ENCODE measurements around the gene DMAC2. TPM values are rescaled to one million over a fixed set of nuclear protein-coding genes. Genes with fewer than 3 reads are reported as not detected.

The DMAC2 gene
- total RNA-seq (2022; extraction: Qiagen RNA extraction; ENCODE audit: low read depth) = 103 to 114 TPM (median 109 TPM) in 5 replicates

GRCh38 chr19:41439441-41440222 is at the start of gene DMAC2:
Gene DMAC2 (minus strand): TSS chr19:41439912. CDS start chr19:41439899, 13 bp downstream.

GRCh38 chr19:41442473-41443355 is 3.0 kb upstream of the DMAC2 start, which contains the start of gene ERICH4:
Gene ERICH4 (plus strand): TSS chr19:41443156. CDS start chr19:41443170, 14 bp downstream.

GRCh38 chr19:41426952-41427646 is 12.6 kb downstream of the DMAC2 start, which contains the start of gene B3GNT8:
Gene B3GNT8 (minus strand): TSS chr19:41427374. CDS start chr19:41426778, 596 bp downstream.

GRCh38 chr19:41397086-41398049 is 42.3 kb downstream of the DMAC2 start, which contains the start of the genes BCKDHA and EXOSC5:
Gene BCKDHA (plus strand): TSS chr19:41397818. CDS start chr19:41397828, 10 bp downstream.
Gene EXOSC5 (minus strand): TSS chr19:41397359. CDS start chr19:41397328, 31 bp downstream.

Other genes with a start within 250 kb of the DMAC2 start
- 16.4 to 27.1 TPM (median 24.1 TPM) in 5 replicates for gene CYP2S1, start 246.7 kb downstream of the DMAC2 start, total RNA-seq (2022; extraction: Qiagen RNA extraction; ENCODE audit: low read depth)
- gene AXL, start 220.7 kb downstream of the DMAC2 start, total RNA-seq (2022; extraction: Qiagen RNA extraction; ENCODE audit: low read depth) = 97.4 to 134 TPM (median 119 TPM) in 5 replicates
- 302 to 342 TPM (median 315 TPM) in 5 replicates for gene HNRNPUL1, start 175.5 kb downstream of the DMAC2 start, total RNA-seq (2022; extraction: Qiagen RNA extraction; ENCODE audit: low read depth)
- gene CCDC97, start 129.7 kb downstream of the DMAC2 start, total RNA-seq (2022; extraction: Qiagen RNA extraction; ENCODE audit: low read depth) = 27.6 to 48.1 TPM (median 43.8 TPM) in 5 replicates
- 110 to 153 TPM (median 149 TPM) in 5 replicates for gene TGFB1, start 86.0 kb downstream of the DMAC2 start, total RNA-seq (2022; extraction: Qiagen RNA extraction; ENCODE audit: low read depth)
- gene B9D2, start 75.8 kb downstream of the DMAC2 start, total RNA-seq (2022; extraction: Qiagen RNA extraction; ENCODE audit: low read depth) = 22.7 to 35.3 TPM (median 29.5 TPM) in 5 replicates
- gene TMEM91, start 63.4 kb downstream of the DMAC2 start, total RNA-seq (2022; extraction: Qiagen RNA extraction; ENCODE audit: low read depth) = 2.5 to 5.4 TPM (median 4.8 TPM) in 5 replicates
- 64.5 to 99.5 TPM (median 88.6 TPM) in 5 replicates for gene EXOSC5, start 42.6 kb downstream of the DMAC2 start, total RNA-seq (2022; extraction: Qiagen RNA extraction; ENCODE audit: low read depth)
- 36.9 to 45.2 TPM (median 40.6 TPM) in 5 replicates for gene BCKDHA, start 42.1 kb downstream of the DMAC2 start, total RNA-seq (2022; extraction: Qiagen RNA extraction; ENCODE audit: low read depth)
- 0.08 to 0.14 TPM (median 0.12 TPM) in 3 of 5 replicates, not detected in the others for gene B3GNT8, start 12.5 kb downstream of the DMAC2 start, total RNA-seq (2022; extraction: Qiagen RNA extraction; ENCODE audit: low read depth)
- gene ERICH4, start 3.2 kb upstream of the DMAC2 start, total RNA-seq (2022; extraction: Qiagen RNA extraction; ENCODE audit: low read depth) = not detected in 5 replicates
- gene CEACAM21, start 136.3 kb upstream of the DMAC2 start, total RNA-seq (2022; extraction: Qiagen RNA extraction; ENCODE audit: low read depth) = not detected in 5 replicates
- gene CEACAM4, start 187.2 kb upstream of the DMAC2 start, total RNA-seq (2022; extraction: Qiagen RNA extraction; ENCODE audit: low read depth) = not detected in 5 replicates
- gene CEACAM7, start 248.4 kb upstream of the DMAC2 start, total RNA-seq (2022; extraction: Qiagen RNA extraction; ENCODE audit: low read depth) = not detected in 5 replicates

All from A549 treated with ZK216348 at 1 μM for 4 hours (cell line).